H1 (cell line): ENCODE results near the gene SP4. TPM values are rescaled to one million over a fixed set of nuclear protein-coding genes. Genes with fewer than 3 reads are reported as not detected.

ENCODE experiments used
- CTCF ChIA-PET: fragments of 300-600 bp; sonication (Branson Sonifier 250); formaldehyde crosslinking; loops from one replicate; lab custom pipeline; 2021; ENCODE audit not compliant: partially characterized antibody; lab: Charles Lee
- POLR2A ChIA-PET: fragments of 300-600 bp; sonication (Branson Sonifier 250); formaldehyde crosslinking; loops from one replicate; lab custom pipeline; 2021; ENCODE audit warnings: inconsistent platforms; ENCODE audit not compliant: partially characterized antibody; lab: Charles Lee
- DNase-seq, 2 experiments: peaks; one replicate each; pipeline versions ENCODE4 v3.0.0 to v3.0.0-alpha.2; 2010 to 2022; ENCODE audit warnings: low spot score in 2 of 2, low read depth in 1 of 2, mixed read lengths in 1 of 2
- FAIRE-seq: peaks from 2 replicates; lab custom pipeline; 2011; peaks lifted over from hg19 to GRCh38; lab: Jason Lieb, UNC
- H2AFZ ChIP-seq: 2 replicates; pipeline ENCODE4 v1.8.1; 2012; ENCODE audit warnings: low read length, inconsistent platforms
- H2AK5ac ChIP-seq: 2 replicates; pipeline ENCODE4 v1.6.1; 2013; ENCODE audit warnings: low read depth, low read length
- H2BK120ac ChIP-seq: replicated peaks from 2 replicates; pipeline ENCODE3; 2013; ENCODE audit warnings: low read depth, low read length, inconsistent platforms
- H2BK12ac ChIP-seq: 2 replicates; pipeline ENCODE4 v1.6.1; 2013; ENCODE audit warnings: low read depth, low read length
- H2BK15ac ChIP-seq: 2 replicates; pipeline ENCODE4 v1.6.1; 2013; ENCODE audit warnings: low read length
- H2BK20ac ChIP-seq: 2 replicates; pipeline ENCODE4 v1.6.1; 2013; ENCODE audit warnings: low read length
- H2BK5ac ChIP-seq: 2 replicates; pipeline ENCODE4 v1.6.1; 2013; ENCODE audit warnings: low read depth, low read length
- H3K14ac ChIP-seq: 2 replicates; pipeline ENCODE4 v1.6.1; 2013; ENCODE audit warnings: inconsistent platforms; ENCODE audit not compliant: insufficient read length
- H3K18ac ChIP-seq: 2 replicates; pipeline ENCODE4 v1.6.1; 2013; ENCODE audit warnings: low read length; ENCODE audit errors: extremely low read depth
- H3K23ac ChIP-seq: 2 replicates; pipeline ENCODE4 v1.6.1; 2013; ENCODE audit warnings: inconsistent platforms; ENCODE audit not compliant: insufficient read length
- H3K23me2 ChIP-seq: 2 replicates; pipeline ENCODE4 v1.6.1; 2013; ENCODE audit warnings: low read depth, low read length
- H3K27ac ChIP-seq: 2 replicates; pipeline ENCODE4 v1.6.1; 2011; ENCODE audit warnings: low read depth, low read length, inconsistent platforms
- H3K27me3 ChIP-seq, 4 experiments: replicated peaks in 1 of 4; 1 replicate in 1 of 4; 2 replicates in 3 of 4; pipeline versions ENCODE4 v1.6.1 to v1.8.1; 2011 to 2013; ENCODE audit warnings: low read length in 3 of 4, mild to moderate bottlenecking in 3 of 4, inconsistent platforms in 2 of 4, mixed read lengths in 2 of 4, moderate library complexity in 1 of 4; ENCODE audit not compliant: control insufficient read depth in 3 of 4, insufficient read depth in 3 of 4; ENCODE audit errors: extremely low read depth in 1 of 4
- H3K36me3 ChIP-seq, 4 experiments: 2 replicates each; pipeline versions ENCODE4 v1.6.1 to v1.8.1; 2011 to 2013; ENCODE audit warnings: mild to moderate bottlenecking in 4 of 4, low read length in 3 of 4, moderate library complexity in 2 of 4, control low read depth in 1 of 4, inconsistent platforms in 1 of 4; ENCODE audit not compliant: insufficient read depth in 4 of 4, control insufficient read depth in 2 of 4
- H3K4ac ChIP-seq: replicated peaks from 2 replicates; pipeline ENCODE3; 2013; ENCODE audit warnings: low read length, low read depth, mixed read lengths, inconsistent platforms; ENCODE audit not compliant: insufficient read length
- H3K4me1 ChIP-seq, 4 experiments: replicated peaks in 1 of 4; 1 replicate in 1 of 4; 2 replicates in 3 of 4; pipeline versions ENCODE4 v1.6.1 to v1.8.1; 2011 to 2013; ENCODE audit warnings: low read length in 3 of 4, inconsistent platforms in 2 of 4, mixed read lengths in 1 of 4; ENCODE audit not compliant: insufficient read depth in 4 of 4, control insufficient read depth in 3 of 4
- H3K4me2 ChIP-seq, 2 experiments: 2 replicates each; pipeline versions ENCODE4 v1.6.1 to v1.8.1; 2011 to 2013; ENCODE audit warnings: low read depth in 2 of 2, low read length in 2 of 2, control low read depth in 1 of 2, inconsistent platforms in 1 of 2, mild to moderate bottlenecking in 1 of 2; ENCODE audit not compliant: insufficient read depth in 1 of 2
- H3K4me3 ChIP-seq, 4 experiments: fragments of 200-600, 300-600 bp in 1 of 4; sonication (generic), shearing (Covaris generic), sonication (Bioruptor Twin) in 1 of 4; 2 replicates each; pipeline versions ENCODE4 v1.5.1 to v1.8.1; 2011 to 2016; ENCODE audit warnings: low read length in 4 of 4, low read depth in 3 of 4, control low read depth in 2 of 4, inconsistent platforms in 2 of 4, mild to moderate bottlenecking in 2 of 4, mixed read lengths in 1 of 4, moderate library complexity in 1 of 4; ENCODE audit not compliant: insufficient read depth in 2 of 4; ENCODE audit errors: extremely low read depth in 1 of 4
- H3K56ac ChIP-seq: replicated peaks from 2 replicates; pipeline ENCODE3; 2013; ENCODE audit warnings: low read depth, mild to moderate bottlenecking, mixed read lengths, low read length, inconsistent platforms; ENCODE audit not compliant: insufficient read length
- H3K79me1 ChIP-seq: 2 replicates; pipeline ENCODE4 v1.6.1; 2013; ENCODE audit warnings: low read depth, low read length, control low read depth
- H3K79me2 ChIP-seq, 2 experiments: 2 replicates each; pipeline versions ENCODE4 v1.6.1 to v1.8.1; 2012 to 2013; ENCODE audit warnings: low read length in 2 of 2, mild to moderate bottlenecking in 2 of 2, inconsistent platforms in 1 of 2; ENCODE audit not compliant: insufficient read depth in 2 of 2, control insufficient read depth in 1 of 2
- H3K9ac ChIP-seq, 4 experiments: replicated peaks in 1 of 4; 1 replicate in 1 of 4; 2 replicates in 3 of 4; pipeline versions ENCODE4 v1.6.1 to v1.8.1; 2011 to 2013; ENCODE audit warnings: low read depth in 3 of 4, low read length in 3 of 4, control low read depth in 2 of 4, mild to moderate bottlenecking in 2 of 4, moderate library complexity in 2 of 4, inconsistent platforms in 1 of 4; ENCODE audit errors: extremely low read depth in 1 of 4
- H3K9me3 ChIP-seq, 2 experiments: 2 replicates each; pipeline versions ENCODE4 v1.6.1 to v1.8.1; 2012 to 2013; ENCODE audit warnings: mild to moderate bottlenecking in 2 of 2, moderate library complexity in 2 of 2, control low read depth in 1 of 2, inconsistent platforms in 1 of 2, low read depth in 1 of 2, low read length in 1 of 2, mixed read lengths in 1 of 2; ENCODE audit not compliant: insufficient read depth in 2 of 2
- H4K20me1 ChIP-seq, 2 experiments: replicated peaks in 1 of 2; 2 replicates each; pipeline versions ENCODE3 to v1.8.1; 2011 to 2013; ENCODE audit warnings: inconsistent platforms in 2 of 2, low read length in 2 of 2, mild to moderate bottlenecking in 1 of 2; ENCODE audit not compliant: insufficient read depth in 2 of 2, control insufficient read depth in 1 of 2
- H4K5ac ChIP-seq: 2 replicates; pipeline ENCODE4 v1.6.1; 2013; ENCODE audit warnings: low read length, low read depth, mixed read lengths, inconsistent platforms; ENCODE audit not compliant: insufficient read length
- H4K8ac ChIP-seq: 2 replicates; pipeline ENCODE4 v1.8.0; 2013; ENCODE audit warnings: mild to moderate bottlenecking, moderate library complexity, low read length, inconsistent platforms; ENCODE audit not compliant: insufficient read depth; ENCODE audit errors: extremely low read depth
- H4K91ac ChIP-seq: replicated peaks from 2 replicates; pipeline ENCODE3; 2013; ENCODE audit warnings: low read length, mixed read lengths, inconsistent platforms; ENCODE audit not compliant: insufficient read length
- BCL11A ChIP-seq, 2 experiments: IDR thresholded peaks; one replicate each; pipeline ENCODE4 v1.6.1; 2011; ENCODE audit warnings: low read depth in 2 of 2, low read length in 2 of 2, mild to moderate bottlenecking in 2 of 2
- CBX5 ChIP-seq: fragments of 300-800, 300-1000 bp; sonication (generic); IDR thresholded peaks from 2 replicates; pipeline ENCODE4 v1.7.1; 2016; ENCODE audit warnings: antibody characterized with exemption, low read length, low read depth
- CHD1 ChIP-seq: IDR thresholded peaks from 2 replicates; pipeline ENCODE4 v1.6.1; 2012; ENCODE audit warnings: low read depth, low read length, improper control_type of control experiment
- CREB1 ChIP-seq: IDR thresholded peaks from 2 replicates; pipeline ENCODE4 v1.6.1; 2012; ENCODE audit warnings: inconsistent platforms
- EGR1 ChIP-seq: IDR thresholded peaks from 2 replicates; pipeline ENCODE4 v1.6.1; 2011; ENCODE audit warnings: low read depth, low read length, borderline replicate concordance
- KDM4A ChIP-seq: IDR thresholded peaks from one replicate; pipeline ENCODE4 v1.7.1; 2012; ENCODE audit warnings: low read depth, mild to moderate bottlenecking, moderate library complexity, low read length, inconsistent platforms; ENCODE audit not compliant: severe bottlenecking
- NANOG ChIP-seq: IDR thresholded peaks from 2 replicates; pipeline ENCODE4 v1.6.1; 2011; ENCODE audit warnings: low read length, low read depth, mild to moderate bottlenecking, inconsistent platforms; ENCODE audit not compliant: insufficient read depth, poor library complexity, severe bottlenecking
- POU5F1 ChIP-seq: IDR thresholded peaks from 2 replicates; pipeline ENCODE4 v1.6.1; 2011; ENCODE audit warnings: low read depth, mild to moderate bottlenecking, low read length, moderate library complexity
- YY1 ChIP-seq: IDR thresholded peaks from 2 replicates; pipeline ENCODE4 v1.6.1; 2011; ENCODE audit warnings: low read depth, mild to moderate bottlenecking, low read length
- ZNF274 ChIP-seq: IDR thresholded peaks from 2 replicates; pipeline ENCODE4 v1.7.0; 2012; ENCODE audit warnings: low read length, borderline replicate concordance; ENCODE audit errors: extremely low read depth
- WGBS, 2 experiments: shearing (Covaris generic) in 1 of 2; methylation state at CpG; one replicate each; pipeline versions ENCODE4 v1.1.6 to v1.1.7; 2013 to 2015; ENCODE audit warnings: low lambda C conversion rate in 2 of 2, mixed read lengths in 2 of 2, inconsistent platforms in 1 of 2, low coverage in 1 of 2, missing lambda C conversion rate in 1 of 2; ENCODE audit not compliant: insufficient replicate concordance in 2 of 2, insufficient coverage in 1 of 2, insufficient read length in 1 of 2; ENCODE audit errors: extremely low coverage in 1 of 2, missing lambda C conversion rate in 1 of 2; 5-methylcytosine and 5-hydroxymethylcytosine counted together
- polyA plus RNA-seq, 7 experiments: library from polyadenylated mRNA; depleted of rRNA in 3 of 7; stranded (reverse) in 5 of 7; unstranded in 2 of 7; fragments of >200 nt in 5 of 7; fragments of 200-250 nt in 2 of 7; gene quantifications; 1 replicate in 5 of 7; 2 replicates in 1 of 7; 4 replicates in 1 of 7; pipeline versions ENCODE4 v1.2.1 to v1.2.3, GENCODE V29; 2011 to 2013; ENCODE audit warnings: missing spikeins in 2 of 7, mixed read lengths in 2 of 7
- total RNA-seq: library from RNA; stranded (reverse); fragmentation: NEBNext Ultra II Directional; extraction: Animal tissue kit (Norgen Biotek cat#: 25700); gene quantifications from 2 replicates; pipeline ENCODE4 v1.2.1, GENCODE V29; 2021
- TF ChIP-seq, protein P1 (sequence below): IDR thresholded peaks from 2 replicates; pipeline ENCODE4 v1.6.1; 2012; ENCODE audit warnings: inconsistent platforms

The SP4 gene
- total and polyA plus RNA-seq, 2 of the 8 experiments (the other 6 are each of a cell fraction or from before 2014, with no cell fraction given), result 10.0 to 24.0 TPM

DNA sequence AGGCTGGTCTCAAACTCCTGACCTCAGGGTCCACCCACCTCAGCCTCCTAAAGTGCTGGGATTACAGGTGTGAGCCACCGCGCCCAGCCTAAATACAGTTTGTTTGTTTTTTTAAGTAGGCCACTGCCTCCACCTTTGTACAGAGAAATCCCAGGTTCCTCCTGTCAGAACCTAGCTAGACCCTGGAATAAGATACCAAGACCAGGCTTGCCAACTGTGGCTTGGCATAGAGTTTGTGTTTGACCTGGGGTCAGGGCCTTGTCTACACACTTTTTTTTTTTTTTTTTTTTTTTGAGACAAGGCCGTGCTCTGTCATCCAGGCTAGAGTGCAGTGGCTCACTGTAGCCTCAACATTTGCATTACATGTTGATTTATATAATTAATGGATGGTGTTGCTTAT lies 80.7 kb downstream of the SP4 start:
- Histone ChIP-seq H4K91ac (no peak overlapping the region), H3K9ac (no peak overlapping the region), H3K4ac (no peak overlapping the region), H2AFZ (no peak overlapping the region), H3K79me2 (no peaks in the 10 kb centered on the region), H3K23ac (no peak overlapping the region), H3K4me3 (no peak overlapping the region), H3K9me3 (0 out of 4 replicates have a peak, but pooled peaks cover 0 to 5% of the 10 kb centered on the region in 2 experiments), H3K27me3 (no peaks in the 10 kb centered on the region), H2AK5ac (no peak overlapping the region), H3K4me2 (no peak overlapping the region), H4K8ac (no peak overlapping the region; the same call in 1 of the 2 replicates), H4K20me1 (no peaks in the 10 kb centered on the region), H3K23me2 (no peaks in the 10 kb centered on the region), H2BK5ac (no peak overlapping the region), H2BK20ac (no peak overlapping the region), H2BK120ac (no peak overlapping the region), H3K79me1 (no peaks in the 10 kb centered on the region), H3K14ac (no peak overlapping the region), H2BK15ac (no peak overlapping the region), H4K5ac (no peak overlapping the region), H2BK12ac (no peak overlapping the region), H3K36me3 (peaks cover 0 to 14% (median 2%) of the 10 kb centered on the region in 4 experiments; a peak in 6 of 8 replicates), H3K56ac (no peak overlapping the region), H3K4me1 (peaks cover 0 to 3% (median 0%) of the 10 kb centered on the region in 4 experiments; a peak in 1 of 7 replicates), H3K18ac (no peak overlapping the region), H3K27ac (no peak overlapping the region)
- ChIA-PET CTCF (interaction anchor here (0.6 to 2.3 kb wide), 8 partner anchors 15 to 249 kb away, joined by 3 to 8 read pairs (median 4); no protein-coding TSS in a partner anchor), POLR2A (no interaction called here)
- 100% methylated on average over 3 of the region's 3 CpGs; no CpG with 5 or more reads in 1 of the 2 experiments for WGBS, 2 experiments
- DNase-seq (no peak), FAIRE-seq (no peak)
- TF ChIP-seq CREB1, result no peak
- TF ChIP-seq NANOG, result no peak
- no peak for TF ChIP-seq POU5F1
- no peak for TF ChIP-seq ZNF274
- TF ChIP-seq CBX5, result no peak
- TF ChIP-seq BCL11A (IDR thresholded peaks at IDR 0.05; ENCODE audit: low read depth in 2 of 2, low read length in 2 of 2), result no peak
- TF ChIP-seq CHD1, result no peak
- no peak for TF ChIP-seq EGR1
- TF ChIP-seq, protein P1, sequence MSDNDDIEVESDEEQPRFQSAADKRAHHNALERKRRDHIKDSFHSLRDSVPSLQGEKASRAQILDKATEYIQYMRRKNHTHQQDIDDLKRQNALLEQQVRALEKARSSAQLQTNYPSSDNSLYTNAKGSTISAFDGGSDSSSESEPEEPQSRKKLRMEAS, result no peak
- no peak for TF ChIP-seq KDM4A
- TF ChIP-seq YY1, result no peak
